ENCODE measurements around the gene AHRR.
"Not testable (repeated sequence)": the region's sequence is repeated elsewhere in the genome, so short reads cannot be mapped to it uniquely, and the experiment has no call there.

- not testable (repeated sequence) for TF ChIP-seq ZNF384 (IDR thresholded peaks at IDR 0.05); BHLHE40 (IDR thresholded peaks at IDR 0.05; ENCODE audit: borderline replicate concordance); FOXM1 (IDR thresholded peaks at IDR 0.05; ENCODE audit: borderline replicate concordance); TARDBP (IDR thresholded peaks at IDR 0.05)
Measured at GRCh38 chr5:309831-310230, 11.7 kb upstream of the AHRR start.
